ENCODE measurements around the gene ELOVL5. TPM values are rescaled to one million over a fixed set of nuclear protein-coding genes. Genes with fewer than 3 reads are reported as not detected.

The ELOVL5 gene
- total RNA-seq, 5 donors from 2014 or later (not counting 1 experiment from before 2014, with no cell fraction given): 71.4 to 101 (median 86.5) TPM

GRCh38 chr6:53235508-53235907 lies 113.2 kb downstream of the ELOVL5 start:
- CTCF ChIA-PET: interaction anchor here (0.6 to 0.7 kb wide), 2 partner anchors 63 to 175 kb away, joined by 3 to 6 read pairs; no protein-coding TSS in a partner anchor
- Mint-ChIP-seq H3K27me3 (no peaks in the 10 kb centered on the region), H3K27ac (peak overlapping the region in 1 of 2 donors; percentile 45), H3K9me3 (peaks cover 0 to 4% (median 3%) of the 10 kb centered on the region in 3 donors), H3K4me3 (peak overlapping the region; percentile 45 to 61 (median 52)), H3K36me3 (peaks cover under 1% of the 10 kb centered on the region), H3K4me1 (peaks cover 23 to 50% (median 36%) of the 10 kb centered on the region in 3 donors)
- H3K36me3 ChIP-seq (ENCODE audit: control insufficient read depth in 2 of 2, extremely low read depth in 1 of 2, insufficient read depth in 1 of 2, low read length in 1 of 2): no peaks in the 10 kb centered on the region
- 87% methylated on average over 3 of the region's 5 CpGs for WGBS (ENCODE audit: insufficient coverage)
- H3K4me3 ChIP-seq (ENCODE audit: control insufficient read depth in 1 of 2, extremely low read depth in 1 of 2, low read length in 1 of 2): no peak overlapping the region
- H3K27ac ChIP-seq (ENCODE audit: low read length): no peak overlapping the region
- DNase-seq (no peak), ATAC-seq (replicated peaks in 1 of 4) (no peak)
- peaks cover 2 to 14% of the 10 kb centered on the region in 2 experiments for H3K4me1 ChIP-seq (ENCODE audit: control insufficient read depth in 1 of 2, extremely low read depth in 1 of 2, insufficient read depth in 2 of 2, low read length in 2 of 2)
- no peaks in the 10 kb centered on the region for H3K27me3 ChIP-seq (replicated peaks in 1 of 2; ENCODE audit: control insufficient read depth in 2 of 2, extremely low read depth in 1 of 2, insufficient read depth in 2 of 2, low read length in 1 of 2)
- POLR2A ChIA-PET: no interaction called here
- H3K9me3 ChIP-seq: no peaks in the 10 kb centered on the region

GRCh38 chr6:53233309-53233708 lies 115.4 kb downstream of the ELOVL5 start:
- Histone ChIP-seq H3K4me3 (ENCODE audit: control insufficient read depth in 1 of 2, extremely low read depth in 1 of 2, low read length in 1 of 2) (no peak overlapping the region), H3K4me1 (ENCODE audit: control insufficient read depth in 1 of 2, extremely low read depth in 1 of 2, insufficient read depth in 2 of 2, low read length in 2 of 2) (peaks cover 0 to 10% of the 10 kb centered on the region in 2 experiments), H3K27ac (ENCODE audit: low read length) (no peak overlapping the region), H3K27me3 (replicated peaks in 1 of 2; ENCODE audit: control insufficient read depth in 2 of 2, extremely low read depth in 1 of 2, insufficient read depth in 2 of 2, low read length in 1 of 2) (no peaks in the 10 kb centered on the region), H3K36me3 (ENCODE audit: control insufficient read depth in 2 of 2, extremely low read depth in 1 of 2, insufficient read depth in 1 of 2, low read length in 1 of 2) (no peaks in the 10 kb centered on the region), H3K9me3 (no peaks in the 10 kb centered on the region)
- Mint-ChIP-seq H3K36me3 (no peaks in the 10 kb centered on the region), H3K4me1 (peaks cover 14 to 37% (median 28%) of the 10 kb centered on the region in 3 donors), H3K27me3 (no peaks in the 10 kb centered on the region), H3K4me3 (no peak overlapping the region), H3K27ac (no peak overlapping the region), H3K9me3 (no peaks in the 10 kb centered on the region)
- POLR2A ChIA-PET: no interaction called here
- no peak for ATAC-seq (replicated peaks in 1 of 4)
- CTCF ChIA-PET: interaction anchor here in 1 of 2 donors (0.6 to 0.7 kb wide), 2 partner anchors 55 to 96 kb away, joined by 3 read pairs; no protein-coding TSS in a partner anchor
- DNase-seq: no peak
- no CpG with 5 or more reads among the region's 4 CpGs for WGBS (ENCODE audit: insufficient coverage)

GRCh38 chr6:53230775-53231467 lies 117.8 kb downstream of the ELOVL5 start:
- Mint-ChIP-seq H3K27me3 (no peaks in the 10 kb centered on the region), H3K4me1 (peaks cover 6 to 25% (median 20%) of the 10 kb centered on the region in 3 donors), H3K4me3 (no peak overlapping the region), H3K9me3 (no peaks in the 10 kb centered on the region), H3K27ac (no peak overlapping the region), H3K36me3 (no peaks in the 10 kb centered on the region)
- Histone ChIP-seq H3K4me3 (ENCODE audit: control insufficient read depth in 1 of 2, extremely low read depth in 1 of 2, low read length in 1 of 2) (no peak overlapping the region), H3K9me3 (no peaks in the 10 kb centered on the region), H3K27ac (ENCODE audit: low read length) (no peak overlapping the region), H3K27me3 (replicated peaks in 1 of 2; ENCODE audit: control insufficient read depth in 2 of 2, extremely low read depth in 1 of 2, insufficient read depth in 2 of 2, low read length in 1 of 2) (no peaks in the 10 kb centered on the region), H3K4me1 (ENCODE audit: control insufficient read depth in 1 of 2, extremely low read depth in 1 of 2, insufficient read depth in 2 of 2, low read length in 2 of 2) (peaks cover 0 to 10% of the 10 kb centered on the region in 2 experiments), H3K36me3 (ENCODE audit: control insufficient read depth in 2 of 2, extremely low read depth in 1 of 2, insufficient read depth in 1 of 2, low read length in 1 of 2) (no peaks in the 10 kb centered on the region)
- ChIA-PET CTCF (no interaction called here), POLR2A (no interaction called here)
- no peak for ATAC-seq (replicated peaks in 1 of 4)
- DNase-seq: no peak
- 90% methylated on average over 3 of the region's 10 CpGs for WGBS (ENCODE audit: insufficient coverage)

- H3K27ac ChIP-seq (ENCODE audit: low read length): no peak overlapping the region
- H3K36me3 ChIP-seq (ENCODE audit: control insufficient read depth in 2 of 2, extremely low read depth in 1 of 2, insufficient read depth in 1 of 2, low read length in 1 of 2): no peaks in the 10 kb centered on the region
- H3K4me3 Mint-ChIP-seq: no peak overlapping the region
- H3K27me3 Mint-ChIP-seq: no peaks in the 10 kb centered on the region
- 80% methylated on average over 1 of the region's 3 CpGs for WGBS (ENCODE audit: insufficient coverage)
- H3K4me1 Mint-ChIP-seq: peaks cover 0 to 20% (median 16%) of the 10 kb centered on the region in 3 donors
- no peaks in the 10 kb centered on the region for H3K9me3 ChIP-seq
- H3K4me1 ChIP-seq (ENCODE audit: control insufficient read depth in 1 of 2, extremely low read depth in 1 of 2, insufficient read depth in 2 of 2, low read length in 2 of 2): peaks cover 0 to 6% of the 10 kb centered on the region in 2 experiments
- POLR2A ChIA-PET: no interaction called here
- DNase-seq (no peak), ATAC-seq (replicated peaks in 1 of 4) (no peak)
- no peaks in the 10 kb centered on the region for H3K27me3 ChIP-seq (replicated peaks in 1 of 2; ENCODE audit: control insufficient read depth in 2 of 2, extremely low read depth in 1 of 2, insufficient read depth in 2 of 2, low read length in 1 of 2)
- no peak overlapping the region for H3K27ac Mint-ChIP-seq
- H3K4me3 ChIP-seq (ENCODE audit: control insufficient read depth in 1 of 2, extremely low read depth in 1 of 2, low read length in 1 of 2): no peak overlapping the region
- no peaks in the 10 kb centered on the region for H3K9me3 Mint-ChIP-seq
- no peaks in the 10 kb centered on the region for H3K36me3 Mint-ChIP-seq
- CTCF ChIA-PET: no interaction called here
Measured at GRCh38 chr6:53227847-53228246, 120.9 kb downstream of the ELOVL5 start.

GRCh38 chr6:53220605-53221004 lies 128.1 kb downstream of the ELOVL5 start:
- H3K9me3 Mint-ChIP-seq: no peaks in the 10 kb centered on the region
- CTCF ChIA-PET: no interaction called here
- no peaks in the 10 kb centered on the region for H3K27me3 Mint-ChIP-seq
- H3K4me3 Mint-ChIP-seq: no peak overlapping the region
- Histone ChIP-seq H3K27me3 (replicated peaks in 1 of 2; ENCODE audit: control insufficient read depth in 2 of 2, extremely low read depth in 1 of 2, insufficient read depth in 2 of 2, low read length in 1 of 2) (no peaks in the 10 kb centered on the region), H3K4me1 (ENCODE audit: control insufficient read depth in 1 of 2, extremely low read depth in 1 of 2, insufficient read depth in 2 of 2, low read length in 2 of 2) (peaks cover 4 to 6% of the 10 kb centered on the region in 2 experiments), H3K27ac (ENCODE audit: low read length) (no peak overlapping the region), H3K36me3 (ENCODE audit: control insufficient read depth in 2 of 2, extremely low read depth in 1 of 2, insufficient read depth in 1 of 2, low read length in 1 of 2) (no peaks in the 10 kb centered on the region), H3K4me3 (ENCODE audit: control insufficient read depth in 1 of 2, extremely low read depth in 1 of 2, low read length in 1 of 2) (no peak overlapping the region), H3K9me3 (no peaks in the 10 kb centered on the region)
- ATAC-seq (replicated peaks in 1 of 4) (no peak), DNase-seq (no peak)
- POLR2A ChIA-PET: no interaction called here
- no peaks in the 10 kb centered on the region for H3K36me3 Mint-ChIP-seq
- H3K4me1 Mint-ChIP-seq: peaks cover 5 to 11% (median 7%) of the 10 kb centered on the region in 3 donors
- H3K27ac Mint-ChIP-seq: no peak overlapping the region

Other genes with a start within 250 kb of the ELOVL5 start
- gene GCM1, start 200.1 kb downstream of the ELOVL5 start, total RNA-seq: under 1 TPM in 2 of 5 donors, not detected in 3; 0.12 to 0.23 TPM
- 10 to 100 TPM; 25.2 to 38.2 (median 33.6) TPM for gene GCLC, start 196.2 kb upstream of the ELOVL5 start, total RNA-seq